Uterus (tissue), 4 donors: ENCODE results near the gene COL18A1. TPM values are rescaled to one million over a fixed set of nuclear protein-coding genes. Genes with fewer than 3 reads are reported as not detected.

Experiments
- DNase-seq, 2 donors: peaks; one replicate each; pipeline ENCODE4 v3.0.0-alpha.2; 2019 to 2020
- H3K27ac ChIP-seq, 2 donors: fragments of 200-600 bp; sonication (generic); 1 replicate in 1 of 2; 2 replicates in 1 of 2; pipeline ENCODE4 v1.5.1; 2016 to 2018
- H3K27me3 ChIP-seq, 2 donors: fragments of 200-600 bp; sonication (generic); one replicate each; pipeline ENCODE4 v1.5.1; 2018 to 2019; ENCODE audit warnings: control low read depth in 1 of 2
- H3K36me3 ChIP-seq, 2 donors: fragments of 200-600 bp; sonication (generic); one replicate each; pipeline ENCODE4 v1.5.1; 2019; ENCODE audit warnings: control low read depth in 1 of 2
- H3K4me1 ChIP-seq, 2 donors: fragments of 200-600 bp; sonication (generic); one replicate each; pipeline ENCODE4 v1.5.1; 2018 to 2019; ENCODE audit warnings: control low read depth in 1 of 2
- H3K4me3 ChIP-seq, 2 donors: fragments of 200-600 bp; sonication (generic); 1 replicate in 1 of 2; 2 replicates in 1 of 2; pipeline ENCODE4 v1.5.1; 2018 to 2019; ENCODE audit warnings: mild to moderate bottlenecking in 1 of 2
- H3K9me3 ChIP-seq, 2 donors: fragments of 200-600 bp; sonication (generic); one replicate each; pipeline ENCODE4 v1.5.1; 2019; ENCODE audit warnings: control low read depth in 1 of 2
- POLR2A ChIP-seq, 2 donors: fragments of 450-650 bp; IDR thresholded peaks; one replicate each; pipeline ENCODE4 v1.6.1; 2016; ENCODE audit warnings: antibody characterized with exemption in 2 of 2, mild to moderate bottlenecking in 1 of 2, moderate library complexity in 1 of 2
- intact Hi-C: fragments of 100-400 bp; cut with DNase I; formaldehyde crosslinking; loops from one replicate; pipeline ENCODE4 v1.15.1; 2023; ENCODE audit warnings: low total_unique reads
- total RNA-seq, 4 donors: library from RNA; depleted of rRNA in 3 of 4; stranded (reverse); fragments of >200 nt in 3 of 4; gene quantifications; one replicate each; pipeline versions ENCODE4 v1.1.0 to v1.2.4, GENCODE V29; 2014 to 2023
- TF ChIP-seq, protein P1 (sequence below), 4 experiments: fragments of 200-600 bp in 2 of 4; fragments of 450-650 bp in 2 of 4; sonication (generic) in 2 of 4; IDR thresholded peaks; one replicate each; pipeline ENCODE4 v1.5.1; 2016 to 2019; ENCODE audit warnings: antibody characterized with exemption in 4 of 4, mild to moderate bottlenecking in 2 of 4, moderate library complexity in 1 of 4
- donor health status: DM: yes; HTN: yes; CAD: no.

The COL18A1 gene
- total RNA-seq, 4 donors from 2014 or later = 73.0 to 223 (median 152) TPM

DNA sequence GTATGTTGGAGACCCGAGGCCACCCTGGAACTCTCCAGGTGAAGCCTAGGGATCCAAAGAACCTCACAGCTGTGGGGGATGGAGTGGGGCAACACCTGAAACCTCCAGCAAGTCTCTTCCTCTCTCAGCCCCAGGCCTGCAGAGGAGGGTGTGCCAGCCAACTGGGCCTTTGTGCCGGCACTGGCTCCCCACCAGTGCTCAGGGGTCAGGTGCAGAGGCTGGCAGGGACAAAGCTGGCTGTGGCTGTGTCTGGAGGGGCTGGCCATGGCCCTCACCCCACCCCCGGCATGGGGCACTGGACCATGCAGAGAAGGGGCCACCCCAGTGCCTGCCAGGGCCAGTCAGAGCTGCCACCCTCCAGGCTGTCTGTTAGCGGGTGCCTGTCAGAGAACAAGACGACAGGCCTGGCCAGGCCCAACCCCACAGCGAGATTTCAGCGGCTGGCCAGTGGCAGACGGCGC lies 3.9 kb downstream of the COL18A1 start:
- peaks cover 0 to 21% of the 10 kb centered on the region in 2 donors for H3K4me1 ChIP-seq
- DNase-seq = no peak
- H3K27me3 ChIP-seq = no peaks in the 10 kb centered on the region
- TF ChIP-seq, protein P1, sequence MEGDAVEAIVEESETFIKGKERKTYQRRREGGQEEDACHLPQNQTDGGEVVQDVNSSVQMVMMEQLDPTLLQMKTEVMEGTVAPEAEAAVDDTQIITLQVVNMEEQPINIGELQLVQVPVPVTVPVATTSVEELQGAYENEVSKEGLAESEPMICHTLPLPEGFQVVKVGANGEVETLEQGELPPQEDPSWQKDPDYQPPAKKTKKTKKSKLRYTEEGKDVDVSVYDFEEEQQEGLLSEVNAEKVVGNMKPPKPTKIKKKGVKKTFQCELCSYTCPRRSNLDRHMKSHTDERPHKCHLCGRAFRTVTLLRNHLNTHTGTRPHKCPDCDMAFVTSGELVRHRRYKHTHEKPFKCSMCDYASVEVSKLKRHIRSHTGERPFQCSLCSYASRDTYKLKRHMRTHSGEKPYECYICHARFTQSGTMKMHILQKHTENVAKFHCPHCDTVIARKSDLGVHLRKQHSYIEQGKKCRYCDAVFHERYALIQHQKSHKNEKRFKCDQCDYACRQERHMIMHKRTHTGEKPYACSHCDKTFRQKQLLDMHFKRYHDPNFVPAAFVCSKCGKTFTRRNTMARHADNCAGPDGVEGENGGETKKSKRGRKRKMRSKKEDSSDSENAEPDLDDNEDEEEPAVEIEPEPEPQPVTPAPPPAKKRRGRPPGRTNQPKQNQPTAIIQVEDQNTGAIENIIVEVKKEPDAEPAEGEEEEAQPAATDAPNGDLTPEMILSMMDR (IDR thresholded peaks at IDR 0.05) = no peak
- peak overlapping the region in 1 of 2 donors; percentile 64 for H3K27ac ChIP-seq
- intact Hi-C loops = no loop called here
- H3K36me3 ChIP-seq = no peaks in the 10 kb centered on the region
- no peaks in the 10 kb centered on the region for H3K9me3 ChIP-seq
- no peak overlapping the region for H3K4me3 ChIP-seq

DNA sequence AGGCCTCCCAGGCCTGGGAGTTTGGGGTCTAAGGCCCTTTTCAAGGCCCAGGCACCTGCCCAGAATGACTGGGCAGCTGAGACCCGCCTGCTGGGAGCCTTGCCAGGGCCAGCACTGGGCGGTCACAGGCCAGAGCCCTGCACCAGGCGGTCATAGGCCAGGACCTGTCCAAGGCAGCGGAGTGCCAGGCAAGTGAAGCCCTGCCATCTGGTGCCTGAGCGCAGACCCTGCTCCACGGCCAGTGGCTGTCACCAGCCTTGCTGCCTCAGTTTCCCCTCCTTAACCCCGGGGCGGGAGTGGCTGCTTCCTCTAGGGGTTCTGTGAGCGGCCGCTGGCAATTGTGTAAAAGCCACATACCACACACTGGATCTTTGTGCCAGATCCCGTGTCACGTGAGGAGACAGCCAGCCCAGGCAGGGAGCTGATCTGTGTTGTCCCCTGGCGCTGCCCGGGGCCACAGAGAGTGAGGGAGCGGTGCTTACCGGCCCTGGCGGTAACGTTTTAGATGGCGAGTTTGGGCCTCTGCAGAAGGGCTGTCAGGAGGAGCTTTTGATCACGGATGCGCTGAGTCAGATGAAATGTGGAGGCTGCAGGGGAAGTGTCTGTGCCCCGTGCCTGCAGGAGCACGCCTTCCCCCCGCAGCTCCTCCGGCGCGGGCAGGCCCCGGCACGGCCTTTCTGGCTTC lies 4.6 kb downstream of the COL18A1 start:
- no peak for DNase-seq
- TF ChIP-seq POLR2A (IDR thresholded peaks at IDR 0.05) = no peak
- TF ChIP-seq, protein P1 (IDR thresholded peaks at IDR 0.05) = no peak
- no peak overlapping the region for H3K4me3 ChIP-seq
- no peaks in the 10 kb centered on the region for H3K9me3 ChIP-seq
- H3K27ac ChIP-seq = peak overlapping the region; percentile 64 to 72
- intact Hi-C loops = no loop called here
- H3K27me3 ChIP-seq = no peaks in the 10 kb centered on the region
- peaks cover 0 to 15% of the 10 kb centered on the region in 2 donors for H3K4me1 ChIP-seq
- H3K36me3 ChIP-seq = no peaks in the 10 kb centered on the region

DNA sequence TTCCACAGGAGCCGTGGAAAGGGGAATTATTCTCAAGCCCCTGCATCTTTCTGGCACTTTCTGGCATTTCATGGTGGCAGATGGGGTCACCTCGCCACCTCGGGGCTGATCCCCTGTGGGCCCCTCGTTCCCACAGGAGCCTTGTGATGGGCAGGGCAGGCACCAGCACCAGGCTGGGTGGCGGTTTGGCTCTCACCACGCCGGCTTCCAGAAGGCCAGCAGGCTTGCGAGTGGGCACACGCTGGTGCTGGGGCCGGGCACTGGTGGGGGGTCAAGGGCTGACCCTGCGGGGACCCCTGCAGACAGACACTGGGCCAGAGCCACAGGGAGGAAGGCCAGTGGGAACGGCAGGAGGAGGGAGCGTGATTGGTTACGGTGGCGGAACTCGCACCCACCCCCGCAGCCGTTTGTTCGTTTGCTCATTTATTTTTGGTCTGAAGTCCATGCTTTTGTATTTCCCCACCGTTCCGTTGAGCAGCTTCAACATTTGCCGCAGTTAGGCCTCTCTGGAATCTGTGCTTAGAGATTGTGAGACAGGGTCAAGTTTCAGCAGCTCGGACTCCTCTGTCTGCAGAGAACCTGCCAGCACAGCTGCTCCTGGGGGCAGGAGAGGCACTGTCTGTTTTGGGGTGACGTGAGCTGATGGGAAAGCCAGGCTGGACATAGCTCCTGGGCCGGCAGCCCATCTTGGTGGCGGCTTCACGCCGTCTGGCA lies 5.3 kb downstream of the COL18A1 start:
- Histone ChIP-seq H3K9me3 (no peaks in the 10 kb centered on the region), H3K27me3 (no peaks in the 10 kb centered on the region), H3K4me1 (peaks cover 0 to 14% of the 10 kb centered on the region in 2 donors), H3K27ac (peak overlapping the region; percentile 64 to 72), H3K36me3 (no peaks in the 10 kb centered on the region), H3K4me3 (no peak overlapping the region)
- TF ChIP-seq, protein P1 (IDR thresholded peaks at IDR 0.05) = no peak
- TF ChIP-seq POLR2A (IDR thresholded peaks at IDR 0.05) = no peak
- no peak for DNase-seq
- intact Hi-C loops = no loop called here

DNA sequence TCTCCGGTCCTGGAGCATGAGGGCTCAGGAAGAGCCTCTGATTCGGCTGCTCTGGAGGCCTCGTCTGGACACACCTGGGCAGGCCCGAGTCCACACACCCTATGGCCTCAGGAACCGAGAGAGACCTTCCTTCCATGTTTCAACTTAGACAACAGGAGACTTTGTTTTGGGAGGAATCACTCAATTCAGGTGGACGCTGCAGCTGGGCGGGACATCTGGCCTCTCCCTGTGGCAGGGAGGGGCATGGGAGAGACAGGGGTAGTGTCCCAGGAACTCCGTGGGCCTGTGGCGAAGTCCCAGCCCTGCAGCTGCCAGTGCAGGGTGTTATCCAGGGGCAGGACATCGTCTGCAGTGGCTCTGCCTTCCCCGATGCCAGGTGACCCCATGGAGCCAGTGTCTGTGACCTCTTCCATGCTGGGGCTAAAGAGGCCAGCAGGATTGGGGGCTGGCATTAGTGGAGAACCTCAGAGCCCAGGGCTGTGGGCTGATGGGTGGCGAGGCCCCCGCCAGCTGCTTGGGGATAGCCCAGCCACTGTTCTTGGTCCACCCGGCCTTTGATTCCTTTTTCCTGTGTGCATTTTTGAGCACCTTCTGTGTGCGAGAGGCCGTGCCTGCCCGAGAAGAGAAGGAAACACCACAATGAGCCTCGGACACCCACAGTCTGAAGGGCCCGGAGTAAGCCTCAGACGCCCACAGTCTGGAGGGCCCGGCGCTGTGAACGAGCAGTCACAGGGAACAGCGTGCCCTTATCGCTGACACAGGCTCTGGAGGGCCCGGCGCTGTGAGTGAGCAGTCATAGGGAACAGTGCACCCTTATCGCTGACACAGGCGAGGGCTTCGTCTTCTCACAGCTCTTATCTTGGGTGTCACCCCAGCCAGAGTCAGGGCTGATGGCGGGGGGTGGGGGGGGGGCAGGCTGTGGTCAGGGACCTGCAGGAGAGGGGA lies 6.2 kb downstream of the COL18A1 start:
- Histone ChIP-seq H3K27ac (peak overlapping the region; percentile 64 to 72), H3K4me3 (no peak overlapping the region), H3K36me3 (no peaks in the 10 kb centered on the region), H3K4me1 (peaks cover 0 to 14% of the 10 kb centered on the region in 2 donors), H3K9me3 (no peaks in the 10 kb centered on the region), H3K27me3 (no peaks in the 10 kb centered on the region)
- intact Hi-C loops = no loop called here
- DNase-seq = no peak
- TF ChIP-seq, protein P1 (IDR thresholded peaks at IDR 0.05) = no peak
- TF ChIP-seq POLR2A (IDR thresholded peaks at IDR 0.05) = no peak
